GM19438 (cell line): Measurements from ENCODE around the gene NSD2.
A peak's percentile ranks its signal among the peaks of the same experiment; 100 is the strongest.
"Not testable (repeated sequence)": the region's sequence is repeated elsewhere in the genome, so short reads cannot be mapped to it uniquely, and the experiment has no call there.

Experiments
- ATAC-seq: cut with Tn5 transposase; IDR thresholded peaks from one replicate; pipeline ENCODE4 v1.9.1; 2021; ENCODE audit warnings: low read depth; ENCODE audit not compliant: unreplicated experiment

NSD2 gene

DNA sequence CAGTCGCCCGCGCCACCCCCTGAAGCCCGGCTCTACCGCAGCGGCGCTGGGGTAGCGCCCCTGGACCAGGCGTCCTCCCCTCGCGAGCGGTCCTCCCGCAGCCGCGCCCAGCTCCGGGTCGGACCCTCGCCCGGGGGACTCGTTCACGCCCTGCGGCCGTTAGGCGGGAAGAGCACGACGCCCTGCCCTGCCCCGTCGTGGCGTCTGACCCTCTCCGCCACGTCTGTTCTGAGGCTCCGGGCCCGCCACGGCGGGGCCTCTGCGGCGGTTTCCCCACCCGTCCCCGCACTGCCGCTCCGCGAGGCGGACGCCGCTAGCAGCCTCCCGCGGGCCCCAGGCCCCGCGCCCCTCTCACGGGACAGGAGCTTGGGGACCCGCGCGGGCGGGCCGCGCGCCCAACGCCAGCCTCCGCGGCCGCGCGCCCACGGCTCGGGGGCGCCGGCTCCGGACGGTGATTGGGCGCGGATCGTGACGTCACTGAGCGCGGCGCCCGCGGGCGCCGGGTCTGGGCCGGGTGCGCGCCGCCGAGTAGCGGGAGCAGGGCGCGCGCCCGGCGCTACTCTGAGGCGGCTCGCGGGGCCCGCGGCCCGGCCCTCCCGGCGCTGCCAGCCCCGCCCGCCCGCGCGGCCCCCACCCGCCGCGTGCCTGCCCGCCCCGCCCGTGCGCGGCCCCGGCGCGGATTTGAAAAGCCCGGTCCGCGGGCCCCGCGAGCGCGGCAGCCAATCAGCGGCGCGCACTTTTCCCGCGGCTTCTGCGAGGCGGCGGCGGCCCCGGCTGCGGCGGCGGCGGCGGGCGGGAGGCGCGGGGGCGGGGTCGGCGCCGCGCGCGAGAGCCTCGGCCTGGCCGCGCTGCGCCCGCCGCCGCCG, at the start of gene NSD2:
Gene NSD2 (plus strand): TSS at position 816 of the 866 bp plus-strand sequence. CDS start 29,262 bp downstream, outside the sequence.
- peak; percentile 43 for ATAC-seq

DNA sequence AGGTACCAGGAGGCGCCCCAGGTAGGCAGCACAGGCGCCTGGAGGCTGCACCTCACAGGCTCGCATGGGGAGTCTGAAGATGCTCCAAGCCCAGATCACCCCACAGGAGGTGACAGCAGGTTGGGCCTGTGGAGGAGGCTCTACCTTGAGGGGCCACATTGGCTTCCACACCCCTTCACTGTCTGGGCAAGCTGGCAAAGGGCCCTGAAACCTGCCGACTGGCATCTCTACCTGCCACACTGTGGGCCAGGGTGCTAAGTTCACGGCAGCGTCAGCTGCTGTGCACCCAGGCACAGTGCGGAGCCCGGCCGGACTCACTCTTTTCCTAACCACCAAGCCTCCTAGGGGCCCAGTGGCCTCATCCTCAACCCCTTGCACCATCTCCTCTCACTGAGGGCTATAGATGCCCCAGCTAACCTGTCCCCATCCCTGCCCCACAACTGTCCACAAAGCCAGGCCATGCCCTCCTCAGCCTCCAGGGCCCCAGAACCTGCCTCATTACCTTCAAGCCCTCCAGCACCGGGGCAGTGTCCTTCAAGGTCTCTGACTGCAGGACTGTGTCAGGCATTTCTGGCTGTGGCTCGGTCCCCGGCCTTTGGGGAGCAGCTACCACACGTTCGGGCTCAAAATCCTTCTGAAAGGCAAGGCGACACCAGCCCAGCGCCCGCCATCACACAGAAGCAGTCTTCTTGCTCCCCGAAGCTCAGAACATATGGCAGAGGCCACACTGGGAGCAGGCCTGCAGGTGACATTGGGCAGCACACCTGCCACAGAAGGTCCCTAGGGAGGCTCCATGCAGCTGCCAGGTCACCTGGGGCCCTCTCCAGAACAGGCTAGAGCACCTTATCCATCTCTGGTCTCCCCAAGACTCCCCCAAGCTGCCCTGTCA, 49.3 kb upstream of the NSD2 start:
- ATAC-seq, result no peak

DNA sequence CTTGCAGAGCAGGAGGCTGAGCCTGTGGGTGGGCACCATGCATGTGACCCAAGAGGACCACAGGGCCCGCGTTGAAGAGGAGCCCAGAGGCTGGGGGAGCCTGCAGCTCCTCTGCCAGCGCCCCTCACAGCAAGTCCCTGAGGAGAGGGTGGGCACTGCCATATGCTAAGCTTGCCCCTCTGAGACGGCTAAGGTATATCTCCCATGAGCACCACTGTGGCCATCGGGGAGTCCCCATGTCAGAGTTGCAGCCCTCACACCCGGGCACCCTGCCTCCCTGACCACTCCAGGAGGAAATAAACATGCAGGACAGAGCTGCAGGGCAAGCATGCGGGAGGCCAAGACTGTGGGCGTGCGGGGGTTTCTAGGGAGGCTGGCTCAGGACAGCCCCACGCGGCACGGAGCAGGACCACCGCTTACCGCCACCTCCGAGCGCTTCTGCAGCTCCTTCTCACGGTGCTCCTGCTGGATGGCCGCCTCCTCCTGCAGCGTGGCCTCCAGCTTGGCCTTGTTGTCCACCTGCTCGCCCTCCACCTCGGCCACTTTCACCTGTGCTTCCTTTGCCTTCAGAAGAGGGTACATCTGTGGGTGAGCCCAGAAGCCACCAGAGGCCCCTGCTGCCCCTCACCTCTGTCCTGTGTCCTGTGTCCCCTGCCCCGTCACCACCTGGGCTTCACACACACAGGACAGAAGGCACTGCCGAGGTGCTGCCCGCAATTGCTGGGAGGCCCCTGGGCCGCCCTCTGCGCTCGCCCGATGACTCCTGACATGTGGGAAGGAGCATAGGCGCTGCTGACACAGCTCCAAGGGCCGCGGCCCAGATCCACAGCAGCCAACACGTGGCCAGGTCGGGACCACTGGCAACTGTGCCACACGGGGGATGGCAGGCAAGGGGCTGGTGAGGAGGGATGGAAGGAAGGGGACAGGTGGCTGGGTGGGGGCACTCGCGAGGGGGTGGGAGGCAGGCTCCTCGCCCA, 48.3 kb upstream of the NSD2 start:
- ATAC-seq, result no peak

DNA sequence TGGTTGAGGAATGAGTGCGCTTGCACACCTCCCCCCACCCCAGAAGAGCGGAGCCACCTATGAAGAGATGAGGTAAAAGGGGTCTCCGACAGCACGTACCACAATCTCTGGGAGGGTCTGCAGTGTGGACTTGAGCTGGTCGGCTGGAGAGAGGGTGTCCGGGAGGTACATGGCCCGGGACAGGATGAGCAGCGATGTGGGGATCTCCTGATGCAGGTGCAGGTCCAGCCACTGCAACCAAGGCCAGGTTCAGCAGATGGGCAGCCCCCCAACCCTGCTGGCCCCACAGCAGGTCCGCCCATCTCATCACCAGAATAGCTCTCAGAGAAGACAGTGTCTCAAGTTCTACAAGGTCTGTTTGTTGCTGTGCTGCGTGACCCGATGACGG, 47.7 kb upstream of the NSD2 start:
- ATAC-seq, result no peak

DNA sequence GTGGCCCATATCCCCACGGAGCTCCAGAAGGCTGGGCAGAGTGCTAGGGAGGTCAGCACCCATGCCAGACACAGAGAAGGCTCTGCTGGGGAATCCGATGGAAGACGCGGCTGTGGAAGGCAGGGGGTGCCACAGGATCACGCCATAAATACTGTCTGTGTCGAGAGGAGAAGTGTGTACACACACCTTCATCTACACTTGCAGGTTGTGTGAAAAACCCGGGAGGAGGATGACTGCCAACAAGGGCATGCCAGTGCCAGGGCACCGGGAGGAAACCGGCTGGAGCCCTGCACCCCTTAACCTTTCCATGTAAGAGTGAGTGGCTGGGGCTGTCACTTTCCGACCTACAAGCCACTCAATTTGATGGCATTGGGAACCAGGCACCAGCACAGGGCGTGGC, 46.4 kb upstream of the NSD2 start:
- no peak for ATAC-seq

DNA sequence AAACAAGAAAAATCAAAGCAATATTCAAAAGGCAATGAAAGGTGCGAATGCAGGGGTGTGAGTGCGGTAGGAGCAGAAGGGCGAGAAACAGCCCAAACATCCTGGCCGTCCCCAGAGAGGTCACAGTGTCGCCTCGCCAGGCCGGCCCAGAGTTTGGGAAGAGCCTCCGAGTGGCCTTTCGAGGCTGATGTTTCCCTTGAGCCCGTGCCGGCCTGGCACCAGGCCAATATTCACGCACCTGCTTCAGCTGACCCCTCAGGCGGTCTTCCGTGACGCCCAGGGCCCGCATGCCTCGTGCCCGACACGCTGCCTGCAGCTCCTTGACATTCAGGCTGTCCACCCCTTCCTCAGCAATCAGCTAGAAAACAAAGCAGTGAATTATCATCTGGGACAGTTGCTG, 45.9 kb upstream of the NSD2 start:
- no peak for ATAC-seq

DNA sequence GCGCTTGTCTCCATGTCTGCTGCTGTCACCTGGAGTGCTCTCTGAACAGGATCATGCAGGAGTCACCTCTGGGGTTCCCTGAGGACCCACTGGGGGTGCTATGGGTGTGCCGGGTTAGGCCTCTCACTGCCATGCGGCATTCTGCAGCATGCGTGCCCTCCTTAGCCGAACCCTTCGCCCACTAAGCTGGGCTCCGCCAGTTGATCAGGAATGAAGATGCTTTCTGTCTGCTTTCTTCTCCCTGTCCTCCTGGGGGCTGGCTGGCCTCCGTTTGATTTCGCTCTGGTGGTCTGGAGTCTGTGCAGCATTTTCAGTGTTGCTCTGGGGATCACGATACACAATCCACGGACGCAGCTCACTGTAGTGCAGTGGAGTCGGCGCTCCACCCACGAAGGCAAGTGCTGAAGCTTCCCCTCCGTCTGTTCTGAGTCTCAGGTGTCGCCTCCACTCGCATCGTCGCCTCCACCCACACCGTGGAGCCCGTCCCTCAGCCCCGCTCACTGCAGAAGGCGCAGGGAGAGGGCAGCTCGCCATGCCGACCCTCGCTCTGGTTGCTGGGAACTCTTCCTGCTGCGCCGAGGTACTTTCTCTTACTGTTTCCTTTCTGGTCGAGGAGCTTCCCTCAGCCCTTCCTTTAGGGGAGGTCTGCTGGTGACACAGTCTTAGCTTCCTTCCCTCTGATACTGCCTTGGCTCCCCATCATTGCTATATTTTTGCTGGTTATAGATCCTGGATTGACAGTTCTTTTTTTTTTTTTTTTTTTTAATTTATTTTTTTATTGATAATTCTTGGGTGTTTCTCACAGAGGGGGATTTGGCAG, 44.5 kb upstream of the NSD2 start:
- ATAC-seq, result no peak

DNA sequence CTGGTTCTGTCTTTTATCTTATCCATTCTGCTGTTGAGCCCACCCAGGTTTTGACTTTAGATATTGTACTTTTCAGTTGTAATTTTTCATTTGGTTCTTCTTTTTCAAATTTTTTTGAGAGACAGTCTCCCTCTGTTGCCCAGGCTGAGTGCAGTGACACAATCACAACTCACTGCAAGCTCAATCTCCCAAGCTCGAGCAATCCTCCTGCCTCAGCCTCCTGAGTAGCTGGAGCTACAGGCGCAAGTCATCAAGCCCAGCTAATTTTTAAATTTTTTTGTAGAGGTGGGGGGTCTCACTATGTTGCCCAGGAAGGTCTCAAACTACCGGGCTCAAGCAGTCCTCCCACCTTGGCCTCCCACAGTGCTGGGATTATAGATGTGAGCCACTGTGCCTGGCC, 41.0 kb upstream of the NSD2 start:
- ATAC-seq, result no peak

DNA sequence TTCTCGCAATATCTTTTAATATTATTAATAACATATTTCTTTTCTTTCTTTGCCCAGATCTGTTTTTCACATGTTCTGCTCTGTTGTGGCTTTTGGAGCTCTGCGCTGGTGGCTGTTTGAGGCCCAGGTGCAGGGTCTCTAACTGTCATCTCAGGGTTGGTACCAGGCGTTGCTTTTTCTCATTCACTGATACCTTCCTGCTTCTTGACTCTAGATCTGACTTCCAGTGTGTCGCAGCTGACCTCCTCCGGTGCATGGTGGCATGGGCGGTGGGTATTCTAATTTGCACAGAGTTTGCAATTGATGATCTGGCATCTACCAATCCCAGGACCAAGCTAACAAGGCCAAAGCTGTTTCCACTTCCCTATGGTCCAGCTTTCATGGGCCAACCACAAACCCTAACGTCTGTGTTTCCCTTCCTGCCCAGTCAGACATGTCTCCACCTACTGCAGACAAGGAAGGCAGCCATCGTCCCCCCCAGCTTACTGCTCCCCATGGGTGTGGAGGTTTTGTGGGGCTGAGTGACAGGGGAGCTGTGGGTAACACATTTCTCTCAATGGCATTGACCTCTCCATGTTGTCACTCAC, 40.5 kb upstream of the NSD2 start:
- no peak for ATAC-seq

DNA sequence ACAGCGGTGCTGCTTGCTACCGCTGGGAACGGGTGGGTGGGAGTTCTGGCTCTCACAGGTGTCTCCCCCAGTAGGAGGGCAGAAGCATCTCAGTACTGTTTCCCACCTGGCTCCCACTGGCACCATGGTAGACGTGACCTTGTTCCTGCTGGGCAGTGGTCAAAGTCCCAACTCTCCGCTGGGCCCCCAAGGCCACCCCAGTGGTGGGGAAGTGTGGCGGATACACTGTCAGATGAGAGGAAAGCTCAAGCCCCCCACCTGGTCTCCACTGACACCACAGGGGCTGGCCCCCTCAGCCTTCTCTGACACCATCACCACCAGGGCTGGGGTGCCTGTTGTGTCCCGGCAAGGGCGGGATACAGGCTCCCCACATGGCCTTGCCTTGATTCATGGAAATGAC, 39.9 kb upstream of the NSD2 start:
- ATAC-seq, result no peak

DNA sequence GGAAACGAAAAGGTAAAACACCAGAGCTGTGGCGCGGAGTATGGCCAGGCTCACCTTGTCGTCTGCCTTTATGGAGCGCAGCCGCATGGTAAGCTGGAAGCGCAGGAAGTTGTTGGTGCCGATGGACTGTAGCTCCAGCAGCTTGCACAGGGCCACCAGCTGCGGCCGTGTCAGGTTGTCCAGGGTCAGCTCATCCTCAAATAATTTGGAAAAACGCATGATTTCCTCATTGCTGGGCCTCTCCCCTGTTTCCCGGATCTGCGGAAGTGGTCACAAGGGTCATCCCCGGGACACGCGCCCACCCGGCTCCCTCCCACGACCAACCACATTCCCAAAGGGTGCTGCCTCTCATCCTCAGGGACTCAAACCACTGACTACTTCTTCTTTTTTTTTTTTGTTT, 38.5 kb upstream of the NSD2 start:
- no peak for ATAC-seq

DNA sequence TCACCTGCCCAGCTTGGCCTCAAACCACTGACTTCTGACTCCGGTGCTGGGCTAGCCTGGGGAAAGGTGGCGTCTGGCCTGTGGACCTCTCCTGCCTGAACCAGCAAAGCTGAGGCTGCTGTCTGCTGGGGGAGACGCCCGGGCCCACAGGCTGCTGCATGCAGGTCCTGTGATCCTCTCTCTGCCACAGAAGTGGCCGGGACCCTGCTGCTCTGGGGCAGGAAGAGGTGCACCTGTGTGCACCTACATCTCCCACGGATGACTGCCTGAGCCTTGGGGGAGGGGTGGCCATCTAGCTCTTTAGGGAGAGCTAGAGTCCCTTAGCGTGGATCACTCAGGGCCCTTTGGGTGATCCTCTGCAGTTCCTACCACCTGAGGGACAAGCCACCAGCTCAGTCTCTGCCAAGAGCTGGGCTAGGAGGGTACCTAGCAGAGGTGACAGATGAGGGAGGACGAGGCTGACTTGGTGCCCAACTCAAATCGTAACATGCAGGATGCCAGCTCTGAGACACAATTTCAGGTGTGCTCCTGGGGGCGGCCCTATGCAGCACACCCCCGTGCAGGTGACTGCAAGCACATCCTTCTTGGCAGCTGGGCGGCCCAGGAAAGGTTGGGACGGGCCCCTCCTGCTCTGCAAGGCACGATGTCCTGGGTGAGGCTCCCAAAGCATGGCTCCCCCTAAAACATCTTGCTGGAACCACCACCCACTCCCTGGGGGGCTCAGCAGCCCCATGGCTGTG, 37.7 kb upstream of the NSD2 start:
- peak; percentile 30 for ATAC-seq

DNA sequence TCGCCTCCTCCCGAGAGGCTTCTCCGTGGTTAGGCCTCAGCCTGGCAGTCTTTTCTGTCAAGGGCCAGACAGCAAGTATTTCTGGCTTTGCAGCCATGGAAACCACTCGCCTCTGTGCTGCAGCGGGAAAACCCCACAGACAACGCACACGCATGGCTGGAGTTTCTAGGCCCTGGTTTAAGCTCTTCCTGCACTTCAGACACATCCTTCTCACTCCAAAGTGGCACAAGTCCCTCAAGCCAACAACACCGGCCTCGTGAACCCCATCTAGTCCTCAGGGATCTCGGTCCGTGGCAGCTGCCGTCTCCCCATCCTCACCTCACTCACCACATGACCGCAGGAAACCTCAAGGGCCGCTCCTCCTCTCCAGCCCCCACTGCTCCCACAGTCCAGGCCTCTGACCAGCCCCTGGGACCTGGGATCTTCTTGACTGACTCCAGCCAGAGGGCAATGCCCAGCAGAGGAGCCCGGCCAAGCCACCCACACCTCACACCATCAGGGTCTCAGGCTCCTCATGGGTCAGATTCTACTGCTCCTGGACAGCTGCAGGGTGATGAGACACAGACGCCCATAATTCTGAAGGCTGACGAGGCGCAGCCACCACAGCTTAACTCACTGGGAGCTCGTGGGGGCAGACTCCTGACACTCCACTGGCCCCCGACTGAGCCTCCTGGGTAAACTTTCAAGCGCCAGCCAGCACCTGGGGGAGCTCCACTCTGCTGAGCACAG, 37.0 kb upstream of the NSD2 start:
- ATAC-seq, result peak; percentile 53

DNA sequence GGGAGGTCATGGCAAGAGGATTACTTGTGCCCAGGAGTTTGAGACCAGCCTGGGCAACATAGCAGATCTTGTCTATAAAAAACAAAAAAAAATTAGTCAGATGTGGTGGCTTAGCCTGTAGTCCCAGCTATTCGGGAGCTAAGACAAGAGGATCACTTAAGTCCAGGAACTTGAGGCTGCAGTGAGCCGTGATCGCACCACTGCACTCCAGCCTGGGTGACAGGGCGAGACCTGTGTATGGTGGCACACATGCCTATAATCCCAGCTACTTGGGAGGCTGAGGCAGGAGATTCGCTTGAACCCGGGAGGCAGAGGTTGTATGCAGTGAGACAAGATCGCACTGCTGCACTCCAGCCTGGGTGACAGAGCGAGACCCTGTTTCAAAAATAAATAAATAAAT, 35.4 kb upstream of the NSD2 start:
- not testable (repeated sequence) for ATAC-seq

DNA sequence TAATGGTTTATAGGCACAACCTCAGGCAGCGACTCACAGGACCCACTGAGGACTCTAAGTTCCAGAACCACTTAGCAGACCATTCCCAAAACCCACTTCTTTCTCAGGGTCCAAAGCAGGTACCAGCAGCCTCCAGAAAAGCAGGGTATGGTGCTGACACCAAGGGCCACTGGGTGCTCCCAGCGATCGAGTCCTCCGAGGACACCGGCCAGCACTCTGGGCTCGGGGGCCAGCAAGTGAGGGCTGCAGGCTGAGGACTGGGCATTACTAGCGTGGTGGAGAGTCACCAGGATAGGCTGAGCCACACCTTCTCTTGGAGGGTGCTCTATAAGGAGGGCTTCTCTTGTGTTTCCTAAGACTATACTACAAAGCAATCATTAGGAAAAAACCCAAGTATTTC, 34.5 kb upstream of the NSD2 start:
- no peak for ATAC-seq

DNA sequence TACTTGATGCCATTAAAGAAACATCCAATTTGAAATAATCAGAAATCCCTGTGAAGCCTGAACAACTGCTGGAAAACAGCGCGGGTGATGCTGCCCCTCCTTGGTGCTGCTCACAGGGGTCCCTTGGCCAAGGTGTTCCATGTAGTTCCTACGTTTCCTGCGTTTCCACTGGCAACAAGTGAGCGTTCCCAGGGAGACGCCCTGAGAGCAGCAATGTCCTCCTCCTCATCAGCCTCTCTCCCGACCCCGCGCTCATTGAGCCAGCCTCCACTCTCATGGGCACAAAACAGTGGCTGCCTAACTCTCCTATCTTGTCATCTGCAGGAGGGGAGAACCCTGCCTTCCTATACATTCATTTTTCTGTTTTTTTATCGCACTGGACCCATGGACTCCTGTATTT, 34.1 kb upstream of the NSD2 start:
- ATAC-seq, result no peak

DNA sequence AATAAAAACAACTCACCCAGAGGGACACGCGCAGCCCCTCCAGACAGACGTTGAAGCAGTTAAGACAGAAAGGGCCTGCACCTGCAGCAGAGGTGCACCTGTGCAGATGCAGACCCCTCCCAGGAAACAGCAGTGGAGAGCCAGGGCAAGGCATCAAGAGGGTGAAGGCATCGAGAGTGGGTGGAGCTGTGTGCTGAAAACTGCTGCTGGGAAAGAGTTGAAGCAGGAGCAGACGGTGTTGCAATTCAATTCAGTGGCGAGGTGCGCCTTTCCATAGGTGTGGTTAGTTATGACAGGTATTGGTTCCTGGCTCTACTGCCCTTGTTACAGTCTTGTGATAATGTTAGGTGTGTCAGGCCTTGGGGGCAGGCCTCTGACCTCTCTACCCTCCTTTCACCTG, 31.9 kb upstream of the NSD2 start:
- no peak for ATAC-seq
